ENCODE measurements around the gene CASP2.

GRCh38 chr7:143355450-143356385 is 67.6 kb downstream of the CASP2 start:
- TF ChIP-seq GATA2 (IDR thresholded peaks at IDR 0.05; ENCODE audit: low read depth, low read length) (no peak), GATA3 (IDR thresholded peaks at IDR 0.05; ENCODE audit: low read depth, low read length) (no peak)
